Upper lobe of left lung (tissue), 4 donors: ENCODE data around the gene ARHGEF39.

ENCODE experiments used
- EP300 ChIP-seq, 4 donors: sonication (generic); formaldehyde crosslinking; IDR thresholded peaks; one replicate each; pipeline ENCODE4 v1.5.1; 2017; ENCODE audit warnings: antibody characterized with exemption in 4 of 4, control low read depth in 2 of 4
- TF ChIP-seq, protein P1 (sequence below), 6 experiments: fragments of 450-650 bp in 4 of 6; fragments of 200-600 bp in 2 of 6; sonication (generic) in 2 of 6; IDR thresholded peaks; one replicate each; pipeline ENCODE4 v1.5.1; 2016 to 2019; ENCODE audit warnings: antibody characterized with exemption in 6 of 6

DNA sequence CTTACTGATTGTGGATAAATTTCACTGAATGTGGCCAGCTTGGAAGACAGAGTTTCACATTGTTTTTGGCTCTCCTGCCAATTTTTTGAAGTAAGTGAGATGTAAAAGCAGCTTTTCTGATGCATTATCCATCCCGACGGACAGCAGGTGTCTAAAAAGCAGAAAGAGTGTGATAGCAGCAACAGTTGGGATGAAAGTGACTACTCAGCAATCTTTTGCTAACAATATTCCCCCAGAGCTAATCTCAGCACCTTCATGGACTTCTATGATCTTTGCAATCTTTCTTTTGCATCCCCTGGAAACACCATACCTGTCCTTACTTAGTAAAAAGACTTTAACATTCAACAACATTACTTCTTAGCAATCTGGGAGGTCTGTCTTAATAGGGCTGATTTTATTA is 52.2 kb downstream of the ARHGEF39 start:
- TF ChIP-seq EP300 (IDR thresholded peaks at IDR 0.05), result no peak
- TF ChIP-seq, protein P1, sequence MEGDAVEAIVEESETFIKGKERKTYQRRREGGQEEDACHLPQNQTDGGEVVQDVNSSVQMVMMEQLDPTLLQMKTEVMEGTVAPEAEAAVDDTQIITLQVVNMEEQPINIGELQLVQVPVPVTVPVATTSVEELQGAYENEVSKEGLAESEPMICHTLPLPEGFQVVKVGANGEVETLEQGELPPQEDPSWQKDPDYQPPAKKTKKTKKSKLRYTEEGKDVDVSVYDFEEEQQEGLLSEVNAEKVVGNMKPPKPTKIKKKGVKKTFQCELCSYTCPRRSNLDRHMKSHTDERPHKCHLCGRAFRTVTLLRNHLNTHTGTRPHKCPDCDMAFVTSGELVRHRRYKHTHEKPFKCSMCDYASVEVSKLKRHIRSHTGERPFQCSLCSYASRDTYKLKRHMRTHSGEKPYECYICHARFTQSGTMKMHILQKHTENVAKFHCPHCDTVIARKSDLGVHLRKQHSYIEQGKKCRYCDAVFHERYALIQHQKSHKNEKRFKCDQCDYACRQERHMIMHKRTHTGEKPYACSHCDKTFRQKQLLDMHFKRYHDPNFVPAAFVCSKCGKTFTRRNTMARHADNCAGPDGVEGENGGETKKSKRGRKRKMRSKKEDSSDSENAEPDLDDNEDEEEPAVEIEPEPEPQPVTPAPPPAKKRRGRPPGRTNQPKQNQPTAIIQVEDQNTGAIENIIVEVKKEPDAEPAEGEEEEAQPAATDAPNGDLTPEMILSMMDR (IDR thresholded peaks at IDR 0.05), result no peak
